ENCODE results near the gene ACCS. TPM values are rescaled to one million over a fixed set of nuclear protein-coding genes. Genes with fewer than 3 reads are reported as not detected.

Gene ACCS
- total RNA-seq, 1 donor from 2014 or later: 21.3 TPM

DNA sequence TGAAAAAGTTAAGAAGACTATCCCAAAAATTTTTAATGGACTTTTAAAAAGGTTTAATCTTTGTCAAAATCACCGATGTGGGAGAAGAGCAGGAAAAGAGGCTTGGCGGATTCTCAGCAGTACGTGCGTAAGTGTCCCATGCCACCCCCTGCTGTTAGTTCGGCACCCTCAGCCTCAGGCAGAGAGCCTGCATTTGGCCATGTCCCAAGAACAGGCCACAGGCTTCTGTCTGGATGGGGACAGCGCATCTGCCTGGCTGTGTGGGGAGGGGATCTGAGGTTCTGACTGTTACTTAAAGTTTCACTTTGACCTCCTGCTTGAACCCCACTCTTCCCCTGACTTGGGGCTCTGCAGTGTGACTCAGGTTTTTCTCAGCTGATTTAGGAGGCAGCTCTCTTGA is 64.7 kb downstream of the ACCS start:
- H3K4me1 ChIP-seq (ENCODE audit: insufficient read depth, low read length): no peaks in the 10 kb centered on the region
- H3K4me3 ChIP-seq (ENCODE audit: insufficient read depth, low read depth, low read length): no peak overlapping the region
- H3K27me3 ChIP-seq (ENCODE audit: insufficient read depth, low read length): no peaks in the 10 kb centered on the region
- H3K4me2 ChIP-seq (ENCODE audit: low read length): no peak overlapping the region
- no peak overlapping the region for H3K4me3 Mint-ChIP-seq (ENCODE audit: unreplicated experiment)
- no peaks in the 10 kb centered on the region for H3K27me3 Mint-ChIP-seq (ENCODE audit: low read depth, unreplicated experiment)
- H3K36me3 Mint-ChIP-seq (ENCODE audit: low read depth, unreplicated experiment): peaks cover 16% of the 10 kb centered on the region
- TF ChIP-seq EZH2 (IDR thresholded peaks at IDR 0.05; ENCODE audit: insufficient read depth, low read length): no peak
- TF ChIP-seq CTCF (IDR thresholded peaks at IDR 0.05; ENCODE audit: insufficient read depth, low read depth, low read length): no peak
- DNase-seq (ENCODE audit: low read depth): no peak
- no peak overlapping the region for H3K27ac Mint-ChIP-seq (ENCODE audit: unreplicated experiment)
- no peaks in the 10 kb centered on the region for H3K9me3 Mint-ChIP-seq (ENCODE audit: unreplicated experiment)
- FAIRE-seq: no peak
- peaks cover 9% of the 10 kb centered on the region for H3K4me1 Mint-ChIP-seq (ENCODE audit: low read depth, unreplicated experiment)
- H3K79me2 ChIP-seq (ENCODE audit: insufficient read depth, low read length): no peaks in the 10 kb centered on the region
- H2AFZ ChIP-seq (ENCODE audit: low read depth, low read length): no peak overlapping the region
- H3K36me3 ChIP-seq (ENCODE audit: insufficient read depth, low read length): peaks cover 8% of the 10 kb centered on the region
- H3K9me3 ChIP-seq (ENCODE audit: insufficient read depth, low read depth, low read length): no peaks in the 10 kb centered on the region
- H3K27ac ChIP-seq (ENCODE audit: low read depth, low read length): no peak overlapping the region
- H3K9ac ChIP-seq (ENCODE audit: low read length): no peak overlapping the region
- H4K20me1 ChIP-seq (ENCODE audit: insufficient read depth, low read length): no peaks in the 10 kb centered on the region

DNA sequence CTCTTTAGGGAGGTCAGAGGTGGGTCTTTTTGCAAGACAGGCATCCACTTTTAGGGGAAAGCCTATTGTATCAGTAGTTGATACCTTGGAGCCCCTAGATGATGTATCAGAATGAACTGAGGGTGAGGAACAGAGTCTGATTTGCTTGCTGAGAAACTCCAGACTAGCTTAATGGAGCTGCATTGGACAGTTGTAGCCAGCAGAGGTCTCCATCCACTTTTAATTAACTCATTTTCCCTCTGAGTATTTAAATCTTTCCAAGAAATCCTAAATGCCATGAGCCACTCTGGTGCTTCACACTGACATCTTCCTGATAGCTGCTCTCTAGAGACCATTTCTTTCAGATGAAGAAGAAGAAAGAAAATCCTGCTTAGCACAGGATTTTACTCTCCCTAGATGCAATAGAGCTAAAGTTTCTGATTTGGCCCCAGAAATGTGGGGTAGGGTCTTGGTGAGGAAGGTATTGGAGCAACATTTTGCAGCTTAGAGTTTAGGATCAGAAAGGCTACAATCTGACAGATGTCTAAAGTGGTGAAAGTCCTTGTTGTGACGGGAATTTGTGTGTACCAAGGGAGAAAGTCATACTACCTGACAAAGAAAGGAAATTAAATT is 67.4 kb downstream of the ACCS start:
- H3K4me3 ChIP-seq (ENCODE audit: insufficient read depth, low read depth, low read length): no peak overlapping the region
- H3K9me3 Mint-ChIP-seq (ENCODE audit: unreplicated experiment): no peaks in the 10 kb centered on the region
- no peak overlapping the region for H3K27ac ChIP-seq (ENCODE audit: low read depth, low read length)
- no peak overlapping the region for H2AFZ ChIP-seq (ENCODE audit: low read depth, low read length)
- no peak overlapping the region for H3K27ac Mint-ChIP-seq (ENCODE audit: unreplicated experiment)
- no peaks in the 10 kb centered on the region for H4K20me1 ChIP-seq (ENCODE audit: insufficient read depth, low read length)
- TF ChIP-seq CTCF (IDR thresholded peaks at IDR 0.05; ENCODE audit: insufficient read depth, low read depth, low read length) (peak; percentile 80), EZH2 (IDR thresholded peaks at IDR 0.05; ENCODE audit: insufficient read depth, low read length) (no peak)
- H3K9ac ChIP-seq (ENCODE audit: low read length): no peak overlapping the region
- no peak for FAIRE-seq
- peaks cover 22% of the 10 kb centered on the region for H3K4me1 Mint-ChIP-seq (ENCODE audit: low read depth, unreplicated experiment)
- peaks cover 5% of the 10 kb centered on the region for H3K36me3 ChIP-seq (ENCODE audit: insufficient read depth, low read length)
- no peaks in the 10 kb centered on the region for H3K27me3 ChIP-seq (ENCODE audit: insufficient read depth, low read length)
- H3K27me3 Mint-ChIP-seq (ENCODE audit: low read depth, unreplicated experiment): no peaks in the 10 kb centered on the region
- peak; percentile 13 for DNase-seq (ENCODE audit: low read depth)
- no peaks in the 10 kb centered on the region for H3K79me2 ChIP-seq (ENCODE audit: insufficient read depth, low read length)
- no peaks in the 10 kb centered on the region for H3K9me3 ChIP-seq (ENCODE audit: insufficient read depth, low read depth, low read length)
- no peak overlapping the region for H3K4me2 ChIP-seq (ENCODE audit: low read length)
- H3K4me3 Mint-ChIP-seq (ENCODE audit: unreplicated experiment): no peak overlapping the region
- H3K4me1 ChIP-seq (ENCODE audit: insufficient read depth, low read length): peaks cover 4% of the 10 kb centered on the region
- peaks cover 11% of the 10 kb centered on the region for H3K36me3 Mint-ChIP-seq (ENCODE audit: low read depth, unreplicated experiment)

Other genes starting within 250 kb of the ACCS start
- gene ALKBH3, start 185.4 kb upstream of the ACCS start, total RNA-seq: 24.8 and 30.5 TPM in 2 replicates
- gene C11orf96, start 123.6 kb upstream of the ACCS start, total RNA-seq: 1.8 and 3.1 TPM in 2 replicates
- gene ACCSL, start 18.3 kb upstream of the ACCS start, total RNA-seq: not detected in 2 replicates
- 67.4 and 67.7 TPM in 2 replicates for gene EXT2, start 29.4 kb downstream of the ACCS start, total RNA-seq
- not detected in 2 replicates for gene ALX4, start 243.9 kb downstream of the ACCS start, total RNA-seq